HG03066 (cell line): ENCODE results near the gene BABAM1.

Experiments used
- ATAC-seq: cut with Tn5 transposase; IDR thresholded peaks from one replicate; pipeline ENCODE4 v1.9.1; 2021; ENCODE audit warnings: low read depth; ENCODE audit not compliant: unreplicated experiment

The BABAM1 gene

DNA sequence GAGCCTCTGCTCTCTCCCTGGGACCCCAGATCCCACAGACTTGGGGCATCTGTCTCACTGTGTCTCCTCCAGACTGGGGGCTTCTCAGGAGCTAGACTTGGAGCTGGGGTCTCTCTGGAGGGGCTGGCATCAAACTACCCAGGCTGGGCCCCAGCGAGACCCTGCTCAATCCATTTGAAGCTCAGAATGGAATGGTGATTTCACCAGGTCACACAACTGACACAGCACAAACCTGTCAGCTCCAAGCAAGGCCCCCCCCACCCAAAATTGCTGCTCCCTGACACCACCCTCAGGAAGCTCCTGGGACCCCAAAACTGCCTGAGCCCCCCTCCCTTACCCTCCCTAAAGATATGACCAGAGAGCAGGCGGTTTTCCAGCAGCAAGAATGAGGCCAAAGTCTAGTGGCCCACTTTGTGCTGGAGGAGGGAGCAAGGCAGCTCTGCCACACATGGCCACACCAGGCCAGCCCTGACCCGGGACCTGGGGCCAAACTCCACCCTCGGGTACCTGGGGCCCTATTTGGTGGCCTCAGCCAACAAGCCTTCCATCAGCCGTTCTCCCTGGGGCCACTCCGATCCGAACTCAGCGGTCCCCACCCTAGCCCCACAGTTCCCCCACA is 23.9 kb upstream of the BABAM1 start:
- no peak for ATAC-seq

- no peak for ATAC-seq
These were observed 23.2 kb upstream of the BABAM1 start for GRCh38 chr19:17243830-17244617.

DNA sequence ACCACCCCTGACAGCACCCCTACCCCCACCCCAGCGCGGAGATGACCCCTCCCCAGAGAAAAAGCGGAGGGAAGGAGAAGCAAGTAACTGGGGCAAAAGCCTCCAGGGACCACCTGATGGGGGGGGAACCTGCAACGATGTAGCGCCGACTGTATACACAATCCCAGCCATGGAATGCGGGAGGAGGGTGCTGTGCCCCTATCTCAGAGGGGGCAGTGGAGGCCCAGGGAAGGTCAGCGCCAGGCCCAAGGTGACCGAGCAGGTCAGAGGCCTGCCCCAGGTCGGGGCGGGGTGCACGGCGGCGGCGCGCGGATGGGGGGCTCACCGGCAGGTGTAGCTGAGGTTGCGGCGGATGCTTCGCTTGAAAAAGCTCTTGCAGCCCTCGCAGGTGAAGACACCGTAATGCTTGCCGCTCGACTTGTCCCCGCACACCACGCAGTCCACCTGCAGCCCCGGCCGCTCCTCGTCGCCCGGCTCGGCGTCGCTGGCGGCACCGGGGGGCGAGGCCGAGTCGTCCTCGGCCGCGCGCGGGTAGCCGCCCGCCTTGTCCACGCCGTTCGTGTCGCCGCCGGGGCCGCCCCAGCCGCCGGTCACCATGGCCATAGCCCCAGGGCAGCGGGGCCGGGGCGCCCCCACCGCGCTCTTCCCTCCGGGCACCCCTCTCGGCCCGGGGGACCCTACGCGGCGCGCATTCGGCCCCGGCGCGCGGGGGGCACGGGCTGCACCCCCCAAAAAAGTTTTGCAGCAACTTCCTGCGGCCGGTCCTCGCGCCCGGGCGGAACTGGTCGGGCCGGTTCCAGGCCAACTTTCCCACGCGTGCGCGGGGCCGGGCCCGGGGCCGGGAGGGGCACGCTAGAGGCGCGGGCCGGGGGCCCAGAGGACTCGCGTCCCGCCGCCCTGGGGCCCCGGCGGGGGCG is 22.4 kb upstream of the BABAM1 start:
- ATAC-seq = no peak

DNA sequence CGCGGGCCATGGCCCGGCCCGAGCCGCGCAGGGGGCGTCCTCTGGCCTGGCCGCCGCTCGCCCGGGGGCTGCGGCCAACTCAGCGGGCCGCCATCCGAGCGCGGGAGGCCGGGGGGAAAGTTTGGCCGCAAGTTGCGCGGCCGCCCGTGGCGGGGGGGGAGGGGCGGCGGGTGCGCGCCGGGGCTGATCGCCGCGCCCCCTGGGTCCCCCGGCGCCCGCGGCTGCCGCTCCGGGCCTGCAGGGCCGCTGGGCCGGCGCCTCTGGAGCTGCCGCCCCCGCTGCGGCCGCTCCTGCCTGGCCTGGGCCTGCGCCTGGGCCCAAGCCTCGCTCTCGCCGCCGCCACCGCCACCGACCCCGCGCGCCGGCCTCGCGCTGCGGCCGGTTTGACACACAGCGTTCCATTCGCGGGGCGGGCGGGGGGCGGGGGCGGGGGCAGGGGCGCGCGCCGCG is 21.7 kb upstream of the BABAM1 start, which contains the start of gene NR2F6:
Gene NR2F6, minus strand, starts transcription at position 385 of the 450 bp plus-strand sequence. CDS start 699 bp downstream, outside the sequence.
- no peak for ATAC-seq

DNA sequence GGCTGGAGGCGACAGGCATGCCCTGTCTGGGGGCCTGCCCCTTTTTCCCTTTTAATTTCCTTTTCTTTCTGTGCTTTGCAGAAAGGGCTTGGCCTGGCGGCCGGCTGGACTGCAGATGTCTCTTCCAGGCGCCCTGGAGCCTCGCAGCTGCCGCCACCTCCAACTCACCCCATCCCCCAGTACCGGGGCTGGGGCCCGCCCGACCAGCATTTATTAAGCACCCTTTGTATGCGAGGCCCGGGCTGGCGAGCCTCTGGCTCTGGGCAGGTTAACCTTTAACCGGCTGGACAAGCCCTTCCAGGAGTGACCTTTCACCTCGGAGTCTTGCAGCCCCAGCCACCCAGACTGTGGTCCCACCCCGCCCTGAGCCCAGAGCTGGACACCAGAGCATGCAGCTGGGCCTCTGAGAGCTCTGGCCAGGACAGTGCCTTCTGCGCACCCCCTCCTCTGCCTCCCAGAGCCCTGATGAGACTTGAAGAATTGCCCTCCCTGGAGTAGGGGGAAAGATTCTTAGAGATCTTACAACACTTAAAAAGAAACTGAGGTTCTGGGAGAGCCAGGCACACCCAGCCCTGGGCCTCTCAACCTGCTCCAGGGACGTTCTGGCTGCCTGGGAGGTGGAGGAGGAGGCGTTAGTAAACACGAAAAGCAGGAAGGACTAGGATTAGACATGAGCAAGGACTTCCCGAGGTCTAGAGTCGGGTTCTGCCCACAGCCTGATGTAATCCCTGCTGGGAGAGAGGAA is 20.4 kb upstream of the BABAM1 start:
- ATAC-seq = no peak

DNA sequence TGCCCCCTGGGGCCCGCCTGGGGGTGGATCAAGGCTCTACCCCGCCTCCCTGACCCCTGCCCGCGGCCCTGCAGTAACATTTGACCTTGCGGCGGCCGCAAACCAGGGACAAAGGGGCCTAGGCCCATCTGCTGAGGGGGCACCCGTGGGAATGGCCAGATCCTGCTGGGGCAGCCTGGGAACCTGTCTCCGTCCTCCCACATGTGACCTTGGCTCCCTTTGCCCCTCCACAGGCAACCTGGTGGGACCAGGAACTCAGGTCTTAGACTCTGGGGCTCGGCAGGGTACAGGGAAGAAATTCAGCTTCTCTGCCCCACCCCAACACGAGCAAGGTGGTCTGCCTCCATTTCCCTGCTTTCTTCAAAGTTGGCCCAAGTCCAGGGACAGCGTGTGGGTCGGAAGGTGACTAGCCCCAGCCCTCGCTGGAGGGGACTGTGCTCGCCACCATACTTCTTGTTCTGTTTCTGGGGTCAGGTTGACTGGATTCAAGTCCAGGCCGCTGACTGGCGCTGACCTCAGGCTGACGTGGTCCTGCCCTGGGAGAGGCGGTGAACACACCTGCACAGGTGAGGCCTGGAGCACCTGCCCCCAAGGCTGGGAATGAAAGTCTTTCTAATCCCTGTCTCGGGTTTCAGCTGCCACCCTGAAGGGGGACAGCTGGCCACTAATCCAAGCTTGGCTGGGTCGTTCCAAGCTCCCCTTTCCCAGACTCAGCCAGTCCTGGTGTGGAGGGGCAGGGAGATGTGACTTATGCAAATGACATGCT is 19.0 kb upstream of the BABAM1 start:
- no peak for ATAC-seq

DNA sequence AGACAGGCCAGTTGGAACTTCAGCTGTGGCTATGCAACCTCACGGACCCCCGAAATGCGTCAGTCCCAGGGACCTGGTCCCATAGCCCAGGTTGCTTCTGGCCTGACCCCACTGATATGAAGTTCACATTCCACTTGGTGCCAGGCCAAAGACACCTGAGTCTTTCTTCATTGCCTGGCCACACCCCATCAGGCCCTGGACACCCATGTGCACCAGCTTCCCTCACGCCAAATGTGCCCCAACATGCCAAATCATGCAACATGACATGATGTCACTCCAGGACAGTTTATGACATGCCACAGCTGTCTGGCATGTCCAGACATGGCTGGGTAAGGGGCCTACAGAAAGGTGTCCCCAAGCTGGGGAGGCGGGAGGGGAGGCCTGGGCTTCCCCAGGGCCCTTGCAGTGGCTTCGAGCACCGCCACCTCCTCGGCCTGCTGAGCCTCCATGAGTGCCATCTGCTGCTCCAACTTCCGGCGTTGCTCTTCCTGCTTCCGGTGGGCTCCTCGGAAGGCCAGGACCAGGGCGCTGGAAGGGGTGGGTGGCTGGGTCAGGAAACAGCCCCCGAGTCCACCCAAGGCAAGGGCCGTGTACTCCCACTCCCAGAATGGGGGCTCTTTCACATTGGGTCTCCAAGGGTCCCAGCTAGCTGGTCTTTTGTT is 17.2 kb upstream of the BABAM1 start:
- no peak for ATAC-seq

DNA sequence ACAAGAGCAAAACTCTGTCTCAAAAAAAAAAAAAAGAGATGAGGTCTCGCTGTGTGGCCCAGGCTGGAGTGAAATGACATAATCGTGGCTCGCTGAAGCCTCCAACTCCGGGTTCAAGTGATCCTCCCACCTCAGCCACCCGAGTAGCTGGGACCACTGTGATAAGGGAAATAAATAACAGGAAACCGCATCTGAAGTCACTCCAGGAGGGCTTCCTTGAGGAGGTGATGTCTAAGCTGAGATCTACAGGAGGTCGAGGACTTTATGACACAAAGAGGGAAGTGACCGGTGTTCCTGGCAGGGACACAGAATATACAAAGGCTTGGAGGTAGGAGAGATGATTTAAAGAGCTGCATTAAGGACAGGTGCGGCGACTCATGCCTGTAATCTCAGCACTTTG is 12.6 kb upstream of the BABAM1 start:
- ATAC-seq = no peak

DNA sequence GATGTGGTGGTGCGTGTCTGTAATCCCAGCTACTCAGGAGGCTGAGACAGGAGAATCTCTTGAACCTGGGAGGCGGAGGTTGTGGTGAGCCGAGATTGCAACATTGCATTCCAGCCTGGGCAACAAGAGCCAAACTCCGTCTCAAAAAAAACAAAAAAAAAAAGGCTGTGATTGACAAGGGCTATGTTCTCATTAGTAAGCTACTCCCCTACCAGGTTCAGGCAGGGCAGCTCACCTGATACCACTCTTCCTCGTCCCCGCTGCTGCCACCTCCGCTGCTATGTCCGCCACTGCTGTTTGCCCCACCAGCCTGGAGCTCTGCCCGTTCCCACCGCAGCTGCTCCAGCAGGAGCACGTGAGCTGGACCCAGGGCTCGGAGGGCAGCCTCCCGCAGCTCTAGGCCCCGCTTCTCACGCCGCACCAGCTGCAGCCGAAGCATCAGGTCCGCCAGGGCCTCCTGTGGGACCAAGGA is 12.1 kb upstream of the BABAM1 start:
- ATAC-seq = no peak

- ATAC-seq = no peak
These were observed 11.1 kb upstream of the BABAM1 start for GRCh38 chr19:17256130-17256529.

DNA sequence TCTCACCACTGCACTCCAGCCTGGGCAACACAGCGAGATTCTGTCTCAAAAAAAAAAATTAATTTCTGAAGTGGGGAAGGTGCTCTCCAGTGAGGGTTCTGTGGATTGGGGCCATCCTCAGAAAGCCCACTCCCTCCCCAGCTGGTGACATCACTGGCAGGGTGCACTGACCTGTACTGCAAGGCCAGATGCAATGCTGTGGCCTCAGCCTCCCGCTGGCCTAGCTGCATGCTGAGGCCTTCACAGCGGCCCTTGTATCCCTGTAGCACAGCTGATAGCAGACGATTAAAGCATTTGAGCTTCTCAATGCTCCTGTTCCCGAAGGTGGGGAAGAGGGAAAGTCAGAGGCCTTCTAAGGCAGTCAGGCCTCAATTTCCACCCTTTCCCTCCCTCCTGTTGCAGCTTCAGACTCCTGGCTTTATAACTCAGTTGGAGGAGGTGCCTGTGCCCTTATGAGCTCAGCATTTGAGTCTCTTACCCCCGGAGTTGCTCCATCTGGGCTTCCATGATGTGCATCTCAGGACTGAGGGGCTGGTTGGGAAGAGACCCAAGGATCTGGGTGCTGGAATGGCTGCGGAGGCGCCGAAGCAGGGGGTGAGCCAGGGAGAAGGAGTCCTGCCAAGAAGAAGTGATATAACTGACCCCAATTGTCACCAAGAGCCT is 8.0 kb upstream of the BABAM1 start:
- ATAC-seq = no peak

GRCh38 chr19:17259934-17260333 is 7.3 kb upstream of the BABAM1 start:
- ATAC-seq = no peak

DNA sequence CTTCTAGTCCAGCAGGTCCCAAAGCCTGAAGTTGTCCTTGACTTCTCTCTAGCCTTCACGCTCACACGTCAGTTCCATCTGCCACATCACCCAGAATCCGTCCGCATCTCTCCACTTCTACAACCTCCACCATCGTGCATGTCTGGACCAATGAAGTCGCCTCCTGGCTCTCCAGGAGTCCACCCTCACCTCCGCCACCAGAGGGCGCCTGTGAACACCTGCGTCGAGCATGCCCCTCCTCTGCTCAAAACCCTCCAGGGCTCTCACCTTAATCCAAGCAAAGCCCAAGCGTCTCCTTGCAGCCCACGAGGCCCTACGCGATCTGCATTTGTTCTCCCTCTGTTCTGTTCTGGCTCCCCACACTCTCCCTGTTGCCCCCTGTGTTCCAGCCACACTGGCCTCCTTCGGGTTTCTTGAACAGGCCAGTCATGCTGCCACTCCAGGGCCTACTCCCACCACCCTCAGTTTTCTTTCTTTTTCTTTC is 6.4 kb upstream of the BABAM1 start:
- no peak for ATAC-seq

DNA sequence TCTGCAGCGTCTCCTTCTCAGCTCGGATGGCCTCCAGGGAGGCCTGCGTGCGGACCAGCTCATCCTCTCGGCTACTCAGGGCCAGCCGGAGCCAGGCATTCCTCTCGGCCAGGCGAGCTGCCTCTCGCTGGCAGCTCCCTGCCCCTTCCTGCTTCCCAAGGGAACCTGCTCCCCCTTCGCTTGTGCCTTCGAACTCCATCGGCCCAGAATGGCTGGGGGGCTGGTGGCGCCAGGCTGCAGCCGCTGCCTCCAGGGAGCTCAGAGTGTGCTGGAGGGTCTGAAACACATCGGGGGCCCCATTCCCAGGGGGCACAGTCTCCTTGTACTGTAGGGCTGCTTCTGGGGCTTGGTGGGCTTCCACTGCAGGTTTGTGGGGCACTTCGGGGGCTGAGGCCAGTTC is 4.7 kb upstream of the BABAM1 start:
- no peak for ATAC-seq

GRCh38 chr19:17263712-17264640 is 3.3 kb upstream of the BABAM1 start:
- no peak for ATAC-seq

- no peak for ATAC-seq
These were observed 2.6 kb upstream of the BABAM1 start, which contains the start of gene USHBP1 for GRCh38 chr19:17264641-17264979. Gene USHBP1 (minus strand): TSS chr19:17264745. CDS start chr19:17264299, 446 bp downstream.

DNA sequence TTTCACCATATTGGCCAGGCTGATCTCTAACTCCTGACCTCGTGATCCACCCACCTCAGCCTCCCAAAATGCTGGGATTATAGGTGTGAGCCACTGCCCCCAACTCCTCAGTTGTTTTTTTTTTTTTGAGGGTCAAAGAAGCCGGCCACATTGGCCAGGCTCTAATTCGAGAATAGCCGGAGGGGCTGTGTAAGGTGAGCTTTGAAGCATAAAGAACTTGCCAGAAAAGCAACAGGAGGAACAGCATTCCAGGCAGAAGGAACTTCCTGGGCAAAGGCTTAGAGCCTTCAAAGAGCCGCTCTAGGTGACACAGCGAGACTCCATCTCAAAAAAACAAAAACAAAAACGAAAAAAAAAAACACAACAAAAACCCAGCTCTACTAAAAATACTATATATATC is 1.2 kb upstream of the BABAM1 start:
- ATAC-seq = no peak
